ENCODE data around the gene TUBG2.
"Not testable (repeated sequence)": the region's sequence is repeated elsewhere in the genome, so short reads cannot be mapped to it uniquely, and the experiment has no call there.

TUBG2 gene

DNA sequence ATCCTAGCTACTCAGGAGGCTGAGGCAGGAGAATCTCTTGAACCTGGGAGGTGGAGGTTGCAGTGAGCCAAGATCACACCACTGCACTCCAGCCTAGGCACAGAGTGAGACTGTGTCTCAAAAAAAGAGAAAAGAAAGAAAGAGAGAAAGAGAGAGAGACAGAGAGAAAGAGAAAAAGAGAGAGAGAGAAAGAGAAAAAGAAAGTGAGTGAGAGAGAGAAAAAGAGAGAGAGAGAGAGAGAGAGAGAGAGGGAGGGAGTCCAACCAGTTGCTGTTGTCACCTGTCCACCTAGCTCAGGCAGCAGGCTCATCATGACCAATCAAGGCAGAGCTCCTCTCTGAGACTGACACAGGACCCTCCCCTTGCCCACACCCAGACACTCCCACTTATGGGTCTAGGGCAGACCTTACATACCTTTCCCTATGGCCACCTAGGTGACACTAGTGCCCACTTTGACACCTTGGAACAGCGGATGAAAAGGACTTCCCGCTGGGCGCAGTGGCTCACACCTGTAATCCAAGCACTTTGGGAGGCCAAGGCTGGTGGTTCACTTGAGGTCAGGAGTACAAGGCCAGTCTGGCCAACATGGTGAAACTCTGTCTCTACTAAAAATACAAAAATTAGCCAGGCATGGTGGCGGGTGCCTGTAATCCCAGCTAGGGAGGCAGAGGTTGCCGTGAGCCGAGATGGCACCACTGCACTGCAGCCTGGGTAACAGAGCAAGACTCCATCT lies 31.9 kb upstream of the TUBG2 start:
- not testable (repeated sequence) for H3K9ac ChIP-seq (ENCODE audit: low read length); H3K4me3 ChIP-seq (ENCODE audit: low read depth, low read length); H3K27me3 ChIP-seq (ENCODE audit: control insufficient read depth, insufficient read depth, low read length); H3K9me3 ChIP-seq (ENCODE audit: control insufficient read depth, insufficient read depth, low read depth, low read length); H3K36me3 ChIP-seq (ENCODE audit: control insufficient read depth, insufficient read depth, low read length); H3K27ac ChIP-seq (ENCODE audit: low read depth, low read length); H3K4me1 ChIP-seq (ENCODE audit: control insufficient read depth, insufficient read depth, low read length)

DNA sequence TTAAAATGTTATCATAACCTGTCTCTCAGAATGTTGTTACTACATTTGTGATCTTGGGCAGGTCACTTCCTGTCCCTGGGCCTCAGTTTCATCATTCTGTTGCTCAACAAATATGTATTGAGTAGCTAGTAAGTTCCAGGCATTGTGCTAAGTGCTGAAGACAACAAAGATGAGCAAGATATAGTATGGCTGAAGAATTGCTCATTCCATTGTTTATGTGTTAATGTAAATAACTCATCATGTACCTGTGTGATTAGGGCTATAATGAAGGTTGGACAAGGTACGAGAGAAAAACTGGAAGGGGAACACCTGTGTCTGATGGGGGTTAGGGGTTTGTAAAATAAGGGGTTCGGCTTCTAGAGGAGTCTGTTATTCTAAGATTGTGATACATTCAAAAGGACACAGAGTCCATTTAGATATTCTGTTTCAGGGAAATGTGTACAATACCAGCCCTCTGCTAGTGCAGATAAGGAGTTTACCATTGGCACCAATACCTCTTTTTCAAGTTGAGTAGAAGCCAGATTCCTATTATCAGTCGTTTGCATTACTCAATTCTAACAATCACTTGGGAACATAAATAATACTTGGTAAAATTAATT lies 29.6 kb upstream of the TUBG2 start:
- no peaks in the 10 kb centered on the region for H3K9me3 ChIP-seq (ENCODE audit: control insufficient read depth, insufficient read depth, low read depth, low read length)
- no peak overlapping the region for H3K27ac ChIP-seq (ENCODE audit: low read depth, low read length)

DNA sequence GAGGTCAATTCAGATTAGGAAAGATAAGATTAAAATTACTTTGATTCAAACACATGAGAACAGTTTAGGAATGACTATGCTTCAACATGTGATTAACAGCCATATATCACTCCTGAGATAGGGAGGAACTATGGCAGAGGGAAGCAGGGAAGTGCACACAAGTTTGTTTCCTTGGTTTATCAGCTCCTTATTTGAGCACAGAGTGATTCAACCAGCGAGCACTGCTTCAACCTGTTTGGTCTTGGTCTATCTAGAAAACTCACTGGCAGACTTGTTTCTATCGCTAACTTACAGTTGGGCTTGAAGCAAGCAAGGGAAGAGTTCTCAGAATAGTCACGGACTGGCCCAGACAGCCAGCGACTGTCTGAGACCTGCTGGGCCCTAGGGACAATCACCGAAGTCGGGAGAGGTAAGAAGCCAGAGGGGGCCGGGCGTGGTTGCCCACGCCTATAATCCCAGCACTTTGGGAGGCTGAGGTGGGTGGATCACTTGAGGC lies 26.1 kb upstream of the TUBG2 start:
- no peak overlapping the region for H3K9ac ChIP-seq (ENCODE audit: low read length)
- no peaks in the 10 kb centered on the region for H3K36me3 ChIP-seq (ENCODE audit: control insufficient read depth, insufficient read depth, low read length)
- H3K27me3 ChIP-seq (ENCODE audit: control insufficient read depth, insufficient read depth, low read length): no peaks in the 10 kb centered on the region
- no peak overlapping the region for H3K27ac ChIP-seq (ENCODE audit: low read depth, low read length)
- no peaks in the 10 kb centered on the region for H3K4me1 ChIP-seq (ENCODE audit: control insufficient read depth, insufficient read depth, low read length)
- no peak overlapping the region for H3K4me3 ChIP-seq (ENCODE audit: low read depth, low read length)
- no peaks in the 10 kb centered on the region for H3K9me3 ChIP-seq (ENCODE audit: control insufficient read depth, insufficient read depth, low read depth, low read length)

More for the DNA sequence above, 29.6 kb upstream of the TUBG2 start:
- Histone ChIP-seq H3K4me1 (ENCODE audit: control insufficient read depth, insufficient read depth, low read length) (no peaks in the 10 kb centered on the region), H3K27me3 (ENCODE audit: control insufficient read depth, insufficient read depth, low read length) (no peaks in the 10 kb centered on the region), H3K4me3 (ENCODE audit: low read depth, low read length) (no peak overlapping the region), H3K9ac (ENCODE audit: low read length) (no peak overlapping the region), H3K36me3 (ENCODE audit: control insufficient read depth, insufficient read depth, low read length) (no peaks in the 10 kb centered on the region)

DNA sequence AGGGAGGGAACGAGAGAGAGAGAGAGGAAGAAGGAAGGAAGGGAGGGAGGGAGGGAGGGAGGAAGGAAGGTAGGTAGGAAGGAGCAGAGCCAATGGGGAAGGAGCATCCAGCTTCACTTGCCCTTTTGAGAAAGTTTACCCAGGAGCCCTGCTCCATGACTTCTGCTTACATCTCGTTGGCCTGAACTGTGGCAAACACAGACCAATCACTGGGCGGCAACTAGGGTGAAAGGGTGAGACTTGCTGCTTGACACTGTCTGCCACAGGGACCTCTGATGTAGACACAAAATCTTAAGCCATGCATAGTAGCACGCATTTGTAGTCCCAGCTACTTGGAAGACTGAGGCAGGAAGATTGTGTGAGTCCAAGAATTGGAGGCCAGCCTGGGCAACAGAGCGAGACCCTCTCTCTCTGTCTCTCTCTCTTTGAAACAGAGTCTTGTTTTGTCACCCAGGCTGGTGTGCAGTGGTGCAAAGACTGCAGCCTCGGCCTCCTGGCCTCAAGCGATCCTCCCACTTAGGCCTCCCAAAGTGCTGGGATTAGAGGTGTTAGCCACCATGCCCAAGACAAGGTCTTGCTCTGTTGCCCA lies 19.5 kb upstream of the TUBG2 start:
- H3K36me3 ChIP-seq (ENCODE audit: control insufficient read depth, insufficient read depth, low read length): no peaks in the 10 kb centered on the region
- no peak overlapping the region for H3K4me3 ChIP-seq (ENCODE audit: low read depth, low read length)
- H3K9ac ChIP-seq (ENCODE audit: low read length): no peak overlapping the region
- no peaks in the 10 kb centered on the region for H3K9me3 ChIP-seq (ENCODE audit: control insufficient read depth, insufficient read depth, low read depth, low read length)
- no peak overlapping the region for H3K27ac ChIP-seq (ENCODE audit: low read depth, low read length)
- H3K27me3 ChIP-seq (ENCODE audit: control insufficient read depth, insufficient read depth, low read length): no peaks in the 10 kb centered on the region
- H3K4me1 ChIP-seq (ENCODE audit: control insufficient read depth, insufficient read depth, low read length): no peaks in the 10 kb centered on the region

DNA sequence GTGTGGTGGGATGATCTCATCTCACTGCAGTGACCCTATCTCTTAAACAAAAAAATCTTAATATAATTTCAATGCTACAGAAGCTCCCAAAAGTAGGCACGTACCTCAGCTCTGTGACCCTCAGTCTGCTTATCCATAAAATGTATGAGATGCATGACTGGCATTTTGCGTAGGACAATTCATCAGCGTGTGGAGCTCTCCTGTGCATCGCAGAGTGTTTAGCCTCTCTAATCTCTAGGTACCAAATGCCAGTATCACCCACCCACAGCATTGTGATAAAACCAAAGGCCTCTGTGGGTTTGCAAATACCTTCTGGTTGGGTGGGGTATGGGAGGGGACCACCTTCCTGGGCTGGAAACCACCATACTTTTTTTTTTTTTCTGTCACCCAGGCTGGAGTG lies 19.0 kb upstream of the TUBG2 start:
- Histone ChIP-seq H3K9me3 (ENCODE audit: control insufficient read depth, insufficient read depth, low read depth, low read length) (no peaks in the 10 kb centered on the region), H3K36me3 (ENCODE audit: control insufficient read depth, insufficient read depth, low read length) (no peaks in the 10 kb centered on the region), H3K4me1 (ENCODE audit: control insufficient read depth, insufficient read depth, low read length) (no peaks in the 10 kb centered on the region), H3K4me3 (ENCODE audit: low read depth, low read length) (no peak overlapping the region), H3K27ac (ENCODE audit: low read depth, low read length) (no peak overlapping the region), H3K27me3 (ENCODE audit: control insufficient read depth, insufficient read depth, low read length) (no peaks in the 10 kb centered on the region), H3K9ac (ENCODE audit: low read length) (no peak overlapping the region)

DNA sequence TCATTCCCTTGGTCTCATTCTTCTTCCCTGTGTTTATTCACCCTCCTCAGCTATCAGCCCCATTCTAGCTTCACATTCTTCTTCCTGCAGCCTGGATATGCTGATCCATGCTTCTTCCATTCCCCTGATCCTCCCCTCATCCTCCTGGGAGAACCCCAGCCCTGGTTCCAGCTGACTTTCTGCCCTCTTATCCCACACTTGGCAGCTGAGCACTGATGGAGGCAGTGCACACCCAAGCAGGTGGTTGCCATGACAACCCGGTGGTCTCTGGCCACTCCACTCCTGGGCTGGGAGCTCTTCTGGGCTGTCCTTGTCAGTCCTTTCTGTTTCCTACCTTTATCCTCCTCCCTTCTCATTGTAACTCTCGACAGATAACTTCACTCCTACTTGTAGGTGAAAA lies 16.7 kb upstream of the TUBG2 start:
- no peaks in the 10 kb centered on the region for H3K27me3 ChIP-seq (ENCODE audit: control insufficient read depth, insufficient read depth, low read length)
- no peaks in the 10 kb centered on the region for H3K9me3 ChIP-seq (ENCODE audit: control insufficient read depth, insufficient read depth, low read depth, low read length)
- H3K36me3 ChIP-seq (ENCODE audit: control insufficient read depth, insufficient read depth, low read length): no peaks in the 10 kb centered on the region
- H3K27ac ChIP-seq (ENCODE audit: low read depth, low read length): no peak overlapping the region
- H3K4me1 ChIP-seq (ENCODE audit: control insufficient read depth, insufficient read depth, low read length): no peaks in the 10 kb centered on the region
- H3K4me3 ChIP-seq (ENCODE audit: low read depth, low read length): no peak overlapping the region
- H3K9ac ChIP-seq (ENCODE audit: low read length): no peak overlapping the region

DNA sequence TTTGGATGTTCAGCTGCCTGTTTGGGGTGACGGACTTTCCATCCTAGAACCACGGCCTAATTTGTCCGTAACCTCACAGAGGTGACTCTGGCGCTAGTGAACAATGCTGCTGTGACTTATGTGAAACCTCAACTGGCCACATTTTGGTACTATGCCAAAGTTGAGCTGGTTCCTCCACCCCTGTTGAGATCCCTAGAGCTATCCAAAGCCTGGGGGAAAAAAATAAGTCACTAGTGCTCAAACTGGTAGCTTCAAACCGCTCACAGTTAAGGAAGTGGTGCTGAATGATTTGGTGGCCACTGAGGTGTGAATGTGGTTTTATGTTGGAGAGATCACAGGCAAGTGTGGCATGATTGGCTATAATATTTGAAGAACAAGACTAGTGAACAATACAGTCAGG lies 11.3 kb upstream of the TUBG2 start:
- Histone ChIP-seq H3K9ac (ENCODE audit: low read length) (no peak overlapping the region), H3K27me3 (ENCODE audit: control insufficient read depth, insufficient read depth, low read length) (no peaks in the 10 kb centered on the region)

DNA sequence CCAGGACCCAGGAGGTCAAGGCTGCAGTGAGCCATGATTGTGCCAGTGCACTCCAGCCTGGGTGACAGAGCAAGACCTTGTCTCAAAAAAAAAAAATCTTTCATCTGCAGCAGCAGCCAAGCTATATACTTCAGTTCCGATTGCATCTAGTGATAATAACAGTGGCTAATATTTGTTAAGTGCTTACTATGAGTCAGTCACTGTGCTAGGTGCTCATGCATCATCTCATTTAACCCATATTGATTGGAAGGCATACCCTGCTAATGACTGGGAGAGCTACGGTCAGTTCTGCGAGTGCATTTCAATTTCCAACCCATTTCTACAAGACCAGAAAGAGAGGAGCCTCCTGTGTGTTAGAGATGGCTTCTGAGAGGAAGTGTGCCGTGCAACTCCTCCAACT lies 7.7 kb upstream of the TUBG2 start:
- Histone ChIP-seq H3K27me3 (ENCODE audit: control insufficient read depth, insufficient read depth, low read length) (no peaks in the 10 kb centered on the region), H3K4me1 (ENCODE audit: control insufficient read depth, insufficient read depth, low read length) (peaks cover 4% of the 10 kb centered on the region; the same call in 1 of the 2 replicates), H3K36me3 (ENCODE audit: control insufficient read depth, insufficient read depth, low read length) (no peaks in the 10 kb centered on the region), H3K27ac (ENCODE audit: low read depth, low read length) (no peak overlapping the region), H3K4me3 (ENCODE audit: low read depth, low read length) (no peak overlapping the region), H3K9ac (ENCODE audit: low read length) (no peak overlapping the region), H3K9me3 (ENCODE audit: control insufficient read depth, insufficient read depth, low read depth, low read length) (no peaks in the 10 kb centered on the region)

More for the DNA sequence above, 11.3 kb upstream of the TUBG2 start:
- Histone ChIP-seq H3K9me3 (ENCODE audit: control insufficient read depth, insufficient read depth, low read depth, low read length) (no peaks in the 10 kb centered on the region), H3K27ac (ENCODE audit: low read depth, low read length) (no peak overlapping the region), H3K4me1 (ENCODE audit: control insufficient read depth, insufficient read depth, low read length) (no peaks in the 10 kb centered on the region), H3K36me3 (ENCODE audit: control insufficient read depth, insufficient read depth, low read length) (no peaks in the 10 kb centered on the region), H3K4me3 (ENCODE audit: low read depth, low read length) (no peak overlapping the region)

DNA sequence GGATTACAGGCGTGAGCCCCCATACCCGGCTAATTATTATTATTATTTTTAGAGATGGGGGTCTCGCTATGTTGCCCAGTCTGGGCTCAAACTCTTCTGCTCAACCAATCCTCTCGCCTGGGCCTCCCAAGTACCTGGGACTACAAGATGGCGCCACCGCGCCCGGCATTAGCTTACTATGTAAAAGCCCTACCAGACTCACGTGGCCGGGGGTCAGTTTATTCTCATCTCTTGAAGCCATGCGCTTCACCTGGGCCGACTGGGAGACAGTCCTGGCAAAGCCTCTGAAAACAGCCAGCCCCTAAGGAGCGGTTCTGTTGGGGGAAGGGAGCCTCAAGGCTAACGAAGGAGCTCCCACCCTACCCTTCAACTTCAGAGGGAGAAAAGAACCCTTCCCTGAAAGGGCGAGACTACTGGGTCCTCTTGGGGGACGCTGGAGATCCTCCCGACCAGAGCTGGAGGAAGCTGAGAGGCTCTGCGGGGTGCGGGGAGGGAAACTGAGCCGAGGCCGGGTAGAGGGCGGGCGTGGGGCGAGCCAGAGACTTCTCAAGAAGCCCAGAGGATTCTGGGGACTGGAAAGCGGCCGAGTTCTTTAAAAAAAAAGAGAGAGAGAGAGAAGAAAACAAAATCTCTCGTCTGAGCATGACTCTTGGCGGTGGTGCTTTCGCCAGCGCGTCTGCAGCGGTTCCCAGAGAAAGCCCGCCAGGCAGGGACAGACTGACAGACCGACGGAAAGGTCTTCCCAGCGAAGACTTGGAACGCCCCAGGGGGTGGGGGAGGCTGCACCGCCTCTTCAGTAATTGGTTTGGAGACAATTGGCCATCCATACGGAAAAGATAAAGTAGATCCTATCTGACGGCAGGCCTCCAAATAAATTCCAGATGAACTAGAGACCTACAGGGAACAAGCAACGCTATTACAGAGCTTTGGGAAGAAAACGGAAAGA lies 5.6 kb upstream of the TUBG2 start:
- Histone ChIP-seq H3K4me3 (ENCODE audit: low read depth, low read length) (peak overlapping the region; percentile 31), H3K36me3 (ENCODE audit: control insufficient read depth, insufficient read depth, low read length) (no peaks in the 10 kb centered on the region), H3K27me3 (ENCODE audit: control insufficient read depth, insufficient read depth, low read length) (no peaks in the 10 kb centered on the region), H3K9ac (ENCODE audit: low read length) (peak overlapping the region; percentile 55), H3K9me3 (ENCODE audit: control insufficient read depth, insufficient read depth, low read depth, low read length) (no peaks in the 10 kb centered on the region), H3K27ac (ENCODE audit: low read depth, low read length) (no peak overlapping the region; the same call in 1 of the 2 replicates), H3K4me1 (ENCODE audit: control insufficient read depth, insufficient read depth, low read length) (peaks cover 4% of the 10 kb centered on the region; the same call in 1 of the 2 replicates)

DNA sequence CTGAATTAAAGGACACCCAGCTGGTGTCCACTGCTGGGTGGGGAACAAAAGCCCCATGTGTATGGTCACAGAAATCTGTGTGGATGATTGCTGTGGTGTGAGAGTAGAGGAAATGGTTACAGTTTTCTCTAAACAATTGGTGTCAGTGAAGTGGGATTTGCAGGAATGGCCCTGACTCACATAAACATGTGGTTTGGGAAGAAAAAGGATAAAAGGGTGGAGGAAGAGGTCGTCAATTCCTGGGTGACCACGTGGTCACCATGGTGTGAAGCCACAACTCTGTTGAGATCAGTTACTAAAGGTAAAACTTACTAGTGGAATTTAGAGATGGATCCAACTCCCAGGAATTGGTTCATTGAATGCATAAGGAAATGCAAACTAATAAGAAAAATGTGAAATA lies 3.6 kb upstream of the TUBG2 start:
- no peaks in the 10 kb centered on the region for H3K27me3 ChIP-seq (ENCODE audit: control insufficient read depth, insufficient read depth, low read length)
- H3K4me1 ChIP-seq (ENCODE audit: control insufficient read depth, insufficient read depth, low read length): peaks cover 12% of the 10 kb centered on the region
- H3K36me3 ChIP-seq (ENCODE audit: control insufficient read depth, insufficient read depth, low read length): no peaks in the 10 kb centered on the region; the same call in 1 of the 2 replicates
- H3K9ac ChIP-seq (ENCODE audit: low read length): no peak overlapping the region
- H3K4me3 ChIP-seq (ENCODE audit: low read depth, low read length): no peak overlapping the region
- no peak overlapping the region for H3K27ac ChIP-seq (ENCODE audit: low read depth, low read length)
- no peaks in the 10 kb centered on the region for H3K9me3 ChIP-seq (ENCODE audit: control insufficient read depth, insufficient read depth, low read depth, low read length)

Data from HUES6 (cell line).